SHP77 (cell line): ENCODE data around the gene SPNS2.

Source experiments
- DNase-seq, 2 experiments: peaks; one replicate each; lab custom pipeline; 2025; lab: John Stamatoyannopoulos, UW

Gene SPNS2

GRCh38 chr17:4480929-4481898 lies 17.5 kb upstream of the SPNS2 start:
- DNase-seq: no peak

GRCh38 chr17:4482338-4483011 lies 16.2 kb upstream of the SPNS2 start:
- no peak for DNase-seq

GRCh38 chr17:4483012-4483840 lies 15.5 kb upstream of the SPNS2 start:
- DNase-seq: no peak

- DNase-seq: no peak
These were observed 12.7 kb upstream of the SPNS2 start for GRCh38 chr17:4485676-4486646.

- no peak for DNase-seq
These were observed 11.4 kb upstream of the SPNS2 start for GRCh38 chr17:4487296-4487695.

- DNase-seq: no peak
These were observed 10.6 kb upstream of the SPNS2 start for GRCh38 chr17:4487820-4488716.

- DNase-seq: no peak
These were observed 9.6 kb upstream of the SPNS2 start for GRCh38 chr17:4488989-4489595.

GRCh38 chr17:4490109-4490591 lies 8.5 kb upstream of the SPNS2 start:
- no peak for DNase-seq

- DNase-seq: no peak
These were observed 8.0 kb upstream of the SPNS2 start for GRCh38 chr17:4490637-4491061.

- DNase-seq: peak; percentile 40 to 48
These were observed 5.7 kb upstream of the SPNS2 start for GRCh38 chr17:4492721-4493561.

GRCh38 chr17:4497101-4497824 lies 1.4 kb upstream of the SPNS2 start:
- DNase-seq: peak in 1 of 2 experiments; percentile 43

- no peak for DNase-seq
These were observed 930 bp downstream of the SPNS2 start for GRCh38 chr17:4499431-4500190.

GRCh38 chr17:4500191-4500571 lies 1.5 kb downstream of the SPNS2 start:
- DNase-seq: no peak

- peak in 1 of 2 experiments; percentile 20 for DNase-seq
These were observed 2.7 kb downstream of the SPNS2 start for GRCh38 chr17:4501295-4501949.

- DNase-seq: no peak
These were observed 3.9 kb downstream of the SPNS2 start for GRCh38 chr17:4502466-4503154.
